ENCODE data around the gene SHISA8.

DNA sequence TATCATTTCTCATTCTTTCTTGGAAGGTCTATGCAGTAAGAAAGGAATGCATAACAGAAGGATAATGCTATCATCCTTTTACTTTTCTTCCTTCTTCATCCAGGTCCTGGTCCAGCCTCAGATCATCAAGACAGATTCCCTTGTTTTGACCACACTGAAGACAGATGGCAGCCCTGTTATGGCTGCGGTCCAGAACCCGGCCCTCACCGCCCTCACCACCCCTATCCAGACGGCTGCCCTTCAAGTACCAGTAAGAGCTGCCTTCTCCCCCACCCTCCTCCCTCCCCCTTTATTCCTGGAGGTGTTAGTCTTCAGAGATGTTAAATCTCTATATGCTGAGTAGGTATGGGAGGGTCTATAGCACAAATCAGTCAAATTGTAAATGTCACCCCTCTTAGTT is 44.1 kb downstream of the SHISA8 start:
- no peak for TF ChIP-seq EZH2 (IDR thresholded peaks at IDR 0.05; ENCODE audit: borderline replicate concordance, low read length)
- TF ChIP-seq, protein P1, sequence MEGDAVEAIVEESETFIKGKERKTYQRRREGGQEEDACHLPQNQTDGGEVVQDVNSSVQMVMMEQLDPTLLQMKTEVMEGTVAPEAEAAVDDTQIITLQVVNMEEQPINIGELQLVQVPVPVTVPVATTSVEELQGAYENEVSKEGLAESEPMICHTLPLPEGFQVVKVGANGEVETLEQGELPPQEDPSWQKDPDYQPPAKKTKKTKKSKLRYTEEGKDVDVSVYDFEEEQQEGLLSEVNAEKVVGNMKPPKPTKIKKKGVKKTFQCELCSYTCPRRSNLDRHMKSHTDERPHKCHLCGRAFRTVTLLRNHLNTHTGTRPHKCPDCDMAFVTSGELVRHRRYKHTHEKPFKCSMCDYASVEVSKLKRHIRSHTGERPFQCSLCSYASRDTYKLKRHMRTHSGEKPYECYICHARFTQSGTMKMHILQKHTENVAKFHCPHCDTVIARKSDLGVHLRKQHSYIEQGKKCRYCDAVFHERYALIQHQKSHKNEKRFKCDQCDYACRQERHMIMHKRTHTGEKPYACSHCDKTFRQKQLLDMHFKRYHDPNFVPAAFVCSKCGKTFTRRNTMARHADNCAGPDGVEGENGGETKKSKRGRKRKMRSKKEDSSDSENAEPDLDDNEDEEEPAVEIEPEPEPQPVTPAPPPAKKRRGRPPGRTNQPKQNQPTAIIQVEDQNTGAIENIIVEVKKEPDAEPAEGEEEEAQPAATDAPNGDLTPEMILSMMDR (IDR thresholded peaks at IDR 0.05; ENCODE audit: low read length) = no peak

Measured in OCI-LY1 (cell line).